Measurements from ENCODE around the gene LRRK2. TPM values are rescaled to one million over a fixed set of nuclear protein-coding genes. Genes with fewer than 3 reads are reported as not detected.
"Not testable (repeated sequence)": the region's sequence is repeated elsewhere in the genome, so short reads cannot be mapped to it uniquely, and the experiment has no call there.

Gene LRRK2
- not detected in 2 replicates for total RNA-seq (2014; rRNA removed; shearing (Covaris generic))

DNA sequence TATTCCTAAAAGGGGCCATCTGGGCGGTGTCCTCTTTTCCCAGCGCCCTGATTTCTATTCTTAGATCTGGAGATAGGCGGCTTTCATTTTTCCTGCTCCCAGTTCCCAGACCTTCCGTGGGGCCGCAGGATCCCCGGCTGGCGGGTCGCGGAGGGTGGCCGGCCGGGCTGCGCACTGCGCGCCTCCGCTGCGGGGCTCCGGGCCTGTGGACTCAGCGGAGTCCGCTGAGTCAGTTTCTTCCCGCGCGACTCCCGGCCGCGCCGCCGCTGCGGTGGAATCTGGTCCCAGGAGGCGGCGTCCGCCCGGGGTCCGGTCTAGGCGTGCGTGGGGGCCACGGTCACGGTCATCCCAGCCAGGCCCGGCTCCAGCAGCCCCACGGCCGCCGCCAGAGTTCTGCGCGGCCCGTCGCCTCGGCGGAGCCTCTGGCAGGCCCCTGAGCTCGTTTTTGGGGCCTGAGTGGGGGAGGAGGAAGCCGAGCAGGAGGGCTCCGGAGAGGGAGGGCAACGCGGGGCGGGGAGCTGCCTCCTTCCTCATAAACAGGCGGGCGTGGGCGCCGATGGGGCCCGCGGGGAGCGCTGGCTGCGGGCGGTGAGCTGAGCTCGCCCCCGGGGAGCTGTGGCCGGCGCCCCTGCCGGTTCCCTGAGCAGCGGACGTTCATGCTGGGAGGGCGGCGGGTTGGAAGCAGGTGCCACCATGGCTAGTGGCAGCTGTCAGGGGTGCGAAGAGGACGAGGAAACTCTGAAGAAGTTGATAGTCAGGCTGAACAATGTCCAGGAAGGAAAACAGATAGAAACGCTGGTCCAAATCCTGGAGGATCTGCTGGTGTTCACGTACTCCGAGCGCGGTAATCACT is at the start of gene LRRK2:
LRRK2 (plus strand) TSS at position 559 of the 853 bp plus-strand sequence; CDS start at position 694, 135 bp downstream.
- DNase-seq (ENCODE audit: low read depth) = no peak

DNA sequence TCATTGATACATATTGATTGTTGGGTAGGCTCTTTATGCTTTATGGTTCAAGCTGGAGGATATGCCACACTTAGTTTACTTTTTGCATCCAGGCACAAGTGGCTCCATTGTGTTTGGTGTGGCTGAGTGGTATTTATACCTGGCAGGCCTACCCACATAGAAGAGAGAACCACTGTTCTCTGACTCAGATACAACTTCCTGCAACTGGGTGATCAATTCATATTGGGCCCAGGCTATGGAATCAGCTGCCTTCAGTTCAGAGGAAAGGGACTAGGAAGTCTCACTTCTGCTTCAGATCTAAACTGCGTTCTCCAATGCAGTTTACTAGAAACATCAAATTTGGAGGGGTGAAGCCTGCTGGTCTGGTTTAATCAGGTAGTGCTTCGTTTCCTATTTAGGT is 49.8 kb upstream of the LRRK2 start:
- DNase-seq (ENCODE audit: low read depth) = no peak

DNA sequence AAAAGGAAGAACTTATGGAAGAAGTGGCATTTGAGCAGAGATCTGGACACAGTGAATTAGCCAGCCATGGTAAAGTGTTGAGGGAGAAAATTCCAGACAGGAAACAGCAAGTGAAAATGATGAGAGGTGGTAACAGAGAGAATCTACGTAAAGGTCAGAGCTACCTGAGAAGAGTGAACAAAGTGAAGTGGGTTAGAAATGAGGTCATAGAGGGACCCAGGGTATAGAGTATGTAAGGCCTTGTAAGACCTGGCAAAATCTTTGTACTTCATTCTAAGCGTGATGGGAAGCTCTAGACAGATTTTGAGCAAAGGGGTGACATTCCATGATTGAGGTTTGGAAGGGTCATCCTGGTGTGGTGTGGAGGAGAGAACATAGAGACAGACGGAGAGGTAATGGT is 49.3 kb upstream of the LRRK2 start:
- no peak for DNase-seq (ENCODE audit: low read depth)

DNA sequence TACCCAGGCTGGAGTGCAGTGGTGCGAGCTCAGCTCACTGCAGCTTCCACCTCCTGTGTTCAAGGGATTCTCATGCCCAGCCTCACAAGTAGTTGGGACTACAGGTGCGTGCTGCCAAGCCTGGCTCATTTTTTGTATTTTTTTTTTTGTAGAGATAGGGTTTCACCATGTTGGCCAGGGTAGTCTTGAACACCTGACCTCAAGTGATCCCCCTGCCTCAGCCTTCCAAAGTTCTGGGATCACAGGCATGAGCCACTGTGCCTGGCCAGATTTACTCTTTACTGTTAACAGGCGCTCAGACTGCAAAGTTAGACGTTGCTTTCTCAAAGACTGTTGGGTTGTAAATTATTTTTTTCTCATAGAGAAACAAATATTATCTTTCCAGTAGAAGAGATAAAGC is 46.1 kb upstream of the LRRK2 start:
- DNase-seq (ENCODE audit: low read depth) = no peak

DNA sequence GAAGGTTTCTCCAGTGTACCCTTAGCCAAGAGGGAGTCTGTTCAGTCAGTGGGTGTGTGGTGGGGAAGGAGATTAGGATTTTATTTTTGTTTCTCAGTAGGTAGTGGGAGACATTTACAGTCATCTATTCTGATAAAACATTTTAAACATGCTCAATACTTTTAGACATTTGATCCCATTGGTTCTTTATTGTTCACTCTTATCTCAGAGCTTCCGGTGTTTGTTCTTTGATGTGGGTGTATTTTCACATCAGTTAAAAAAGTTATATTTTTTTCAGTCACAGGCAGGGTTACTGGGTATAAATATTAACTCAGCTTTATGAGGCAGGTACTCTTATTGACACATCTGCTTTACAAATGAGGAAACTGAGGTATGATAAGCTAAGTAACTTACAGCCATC is 43.3 kb upstream of the LRRK2 start:
- no peak for DNase-seq (ENCODE audit: low read depth)

DNA sequence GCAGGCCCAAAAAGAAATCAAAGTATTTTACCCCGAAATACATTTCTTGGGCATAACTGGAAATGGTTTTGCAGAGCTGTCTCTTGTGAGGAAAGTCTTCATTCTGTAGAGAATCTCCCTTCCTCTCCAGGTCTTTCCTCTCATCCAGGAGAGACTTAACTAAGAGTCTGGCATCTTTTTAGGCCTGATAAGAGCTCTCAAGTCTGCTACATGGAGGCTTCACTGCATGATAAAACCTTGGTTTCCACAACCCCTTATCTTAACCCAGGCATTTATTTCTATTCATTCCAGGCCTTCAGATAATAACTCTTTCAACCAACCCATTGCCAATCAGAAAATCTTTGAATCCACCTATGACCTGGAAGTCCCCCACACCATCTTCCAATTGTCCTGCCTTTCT is 41.1 kb upstream of the LRRK2 start:
- DNase-seq (ENCODE audit: low read depth) = no peak

GRCh38 chr12:40184493-40185302 is 40.1 kb upstream of the LRRK2 start:
- no peak for DNase-seq (ENCODE audit: low read depth)

GRCh38 chr12:40185303-40185693 is 39.5 kb upstream of the LRRK2 start:
- no peak for DNase-seq (ENCODE audit: low read depth)

DNA sequence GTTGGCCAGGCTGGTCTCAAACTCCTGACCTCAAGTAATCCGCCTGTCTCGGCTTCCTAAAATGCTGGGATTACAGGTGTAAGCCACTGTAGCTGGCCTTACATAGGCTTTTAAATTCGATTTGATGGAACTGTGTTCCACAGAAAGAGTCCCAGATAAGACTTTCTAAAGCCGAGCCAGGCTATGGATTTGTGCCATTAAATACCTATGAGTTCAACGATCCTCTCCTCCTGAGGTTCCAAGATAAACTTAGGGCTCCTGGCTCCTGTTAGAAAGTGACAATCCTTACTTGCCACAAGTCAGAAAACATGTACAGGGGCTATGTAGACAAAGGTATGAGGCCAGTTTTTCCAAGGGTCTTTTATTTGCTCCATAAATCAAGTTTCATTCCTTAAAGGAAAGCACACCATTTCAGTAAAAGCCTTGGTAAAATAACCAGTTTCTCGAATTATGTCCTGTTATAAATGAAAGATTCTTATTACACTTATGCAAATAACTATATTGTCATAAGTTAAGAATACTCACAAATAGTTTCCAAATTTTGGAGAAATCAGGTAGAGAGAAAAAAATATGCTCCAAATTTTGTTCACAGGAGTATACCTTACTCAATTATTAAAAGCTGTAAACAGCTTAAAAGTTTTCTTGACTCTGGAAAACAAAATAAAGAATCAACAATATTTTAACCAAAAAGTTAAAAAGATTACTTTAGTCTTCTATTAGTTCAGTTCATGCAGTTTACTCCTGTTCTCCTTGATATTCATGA is 36.1 kb upstream of the LRRK2 start:
- no peak for DNase-seq (ENCODE audit: low read depth)

DNA sequence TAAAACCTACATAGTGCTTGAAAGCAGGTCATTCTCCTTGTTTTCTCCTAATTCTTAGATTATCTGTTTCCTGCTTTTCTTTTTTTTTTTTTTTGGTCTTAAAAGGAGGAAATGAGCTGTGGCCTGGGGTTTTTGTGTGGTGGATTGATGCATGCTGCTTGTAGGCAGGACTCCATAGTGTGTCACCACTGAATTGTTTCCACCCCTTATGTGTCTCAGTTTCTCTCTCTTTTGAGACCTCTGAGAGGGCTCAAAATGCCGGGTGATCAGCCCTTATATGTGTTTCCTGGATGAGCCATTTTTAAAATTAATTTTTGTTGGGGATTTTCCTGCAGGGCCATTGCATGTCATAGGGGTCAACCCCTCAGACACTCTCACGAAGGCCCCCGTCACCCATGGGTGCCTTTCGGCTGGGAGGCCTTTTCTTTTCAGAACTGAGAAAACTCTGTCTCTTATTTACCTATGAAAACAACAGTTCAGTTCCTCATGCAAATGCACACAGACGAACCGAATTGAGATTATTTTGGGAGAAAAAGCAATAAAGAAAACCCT is 32.0 kb upstream of the LRRK2 start:
- no peak for DNase-seq (ENCODE audit: low read depth)

- DNase-seq (ENCODE audit: low read depth) = no peak
Observed at GRCh38 chr12:40194846-40195245, 30.0 kb upstream of the LRRK2 start.

DNA sequence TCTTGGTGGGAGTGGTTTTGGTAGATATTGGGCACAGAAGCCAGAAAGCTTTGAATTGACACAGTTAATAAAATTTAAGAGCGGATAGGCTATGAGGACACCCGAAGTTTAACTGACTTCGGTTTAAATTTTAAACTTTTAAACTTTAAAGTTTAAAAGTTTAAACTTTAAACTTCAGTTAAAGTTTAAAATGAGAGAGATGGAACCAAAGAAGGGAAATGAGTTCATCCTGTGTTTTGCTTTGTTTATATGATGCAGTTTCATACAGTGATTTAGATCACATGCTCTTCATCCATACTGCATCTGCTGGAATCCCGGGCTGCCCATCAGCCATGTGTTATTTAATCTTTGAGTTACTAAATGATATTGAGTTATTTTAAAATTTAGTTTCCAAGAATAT is 27.2 kb upstream of the LRRK2 start:
- no peak for DNase-seq (ENCODE audit: low read depth)

- DNase-seq (ENCODE audit: low read depth) = no peak
Observed at GRCh38 chr12:40198601-40199000, 26.2 kb upstream of the LRRK2 start.

- no peak for DNase-seq (ENCODE audit: low read depth)
Observed at GRCh38 chr12:40202095-40203059, 22.4 kb upstream of the LRRK2 start.

- DNase-seq (ENCODE audit: low read depth) = no peak
Observed at GRCh38 chr12:40203060-40203430, 21.8 kb upstream of the LRRK2 start.

- DNase-seq (ENCODE audit: low read depth) = no peak
Observed at GRCh38 chr12:40204337-40204736, 20.5 kb upstream of the LRRK2 start.

- DNase-seq (ENCODE audit: low read depth) = no peak
Observed at GRCh38 chr12:40207551-40207950, 17.2 kb upstream of the LRRK2 start.

GRCh38 chr12:40208707-40209446 is 15.9 kb upstream of the LRRK2 start:
- DNase-seq (ENCODE audit: low read depth) = no peak

- DNase-seq (ENCODE audit: low read depth) = no peak
Observed at GRCh38 chr12:40209886-40210285, 14.9 kb upstream of the LRRK2 start.

GRCh38 chr12:40211186-40211585 is 13.6 kb upstream of the LRRK2 start:
- DNase-seq (ENCODE audit: low read depth) = not testable (repeated sequence)

Data from M059J (cell line).